Daoy (cell line): Measurements from ENCODE around the gene MCEE. TPM values are rescaled to one million over a fixed set of nuclear protein-coding genes. Genes with fewer than 3 reads are reported as not detected.
"Not testable (repeated sequence)": the region's sequence is repeated elsewhere in the genome, so short reads cannot be mapped to it uniquely, and the experiment has no call there.

Experiments
- DNase-seq: peaks from one replicate; pipeline ENCODE4 v3.0.0-alpha.2; 2015; ENCODE audit warnings: low read depth
- total RNA-seq: library from RNA; depleted of rRNA; stranded (reverse); fragments of >200 nt; shearing (Covaris generic); gene quantifications from 2 replicates; pipeline ENCODE4 v1.2.3, GENCODE V29; 2014; rRNA removed

MCEE gene
- 3.7 and 12.4 TPM in 2 replicates for total RNA-seq

GRCh38 chr2:71130152-71130904 is at the start of gene MCEE, which contains the start of gene MPHOSPH10:
TSS of gene MCEE (minus strand) at chr2:71130229. CDS start at chr2:71130219, 10 bp downstream.
TSS of gene MPHOSPH10 (plus strand) at chr2:71130634. CDS start at chr2:71130666, 32 bp downstream.
- peak; percentile 94 for DNase-seq

DNA sequence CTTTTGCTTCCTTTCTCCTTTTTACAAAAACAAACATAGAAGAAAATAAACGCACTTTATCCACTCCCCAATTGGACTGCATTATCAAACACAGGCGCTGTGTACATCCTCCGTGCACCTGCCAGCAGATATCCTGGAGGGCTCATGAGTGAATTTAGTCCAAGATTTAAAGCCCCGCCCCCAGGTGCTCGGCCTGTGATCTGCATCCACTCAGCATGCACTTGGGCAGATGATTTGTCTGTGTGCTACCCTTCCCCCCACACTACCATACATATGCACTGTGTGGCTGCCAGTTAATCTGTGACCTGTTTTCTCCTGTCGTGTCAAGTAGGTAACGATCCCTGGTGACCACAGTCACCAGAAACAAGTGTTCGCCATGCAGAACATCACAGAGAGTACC is 48.8 kb upstream of the MCEE start:
- not testable (repeated sequence) for DNase-seq

- no peak for DNase-seq
Observed at GRCh38 chr2:71174207-71174606, 44.2 kb upstream of the MCEE start.

DNA sequence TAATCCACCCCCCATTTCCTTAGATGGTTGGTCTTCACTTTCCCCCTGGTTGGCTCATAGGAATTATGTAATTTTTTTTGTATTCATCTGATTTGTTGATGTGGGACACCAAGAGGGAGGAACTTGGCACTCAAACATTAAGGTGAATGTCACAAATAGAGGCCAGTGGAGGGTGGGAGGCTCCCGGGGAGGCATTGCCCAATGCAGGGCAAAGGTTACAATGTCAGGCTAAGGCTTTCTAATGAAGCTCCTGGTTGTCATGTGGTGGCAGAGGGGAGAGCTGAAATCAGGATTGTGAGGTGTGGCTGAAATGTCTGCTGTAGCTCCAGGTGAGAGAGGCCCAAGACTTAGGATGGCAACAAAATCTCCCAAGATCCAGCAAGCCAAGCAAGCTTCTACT is 43.1 kb upstream of the MCEE start:
- DNase-seq, result no peak

- peak; percentile 13 for DNase-seq
Observed at GRCh38 chr2:71166812-71167211, 36.8 kb upstream of the MCEE start.

GRCh38 chr2:71157124-71157793 is 27.2 kb upstream of the MCEE start:
- peak; percentile 43 for DNase-seq

GRCh38 chr2:71156573-71156972 is 26.5 kb upstream of the MCEE start:
- DNase-seq, result peak; percentile 21

DNA sequence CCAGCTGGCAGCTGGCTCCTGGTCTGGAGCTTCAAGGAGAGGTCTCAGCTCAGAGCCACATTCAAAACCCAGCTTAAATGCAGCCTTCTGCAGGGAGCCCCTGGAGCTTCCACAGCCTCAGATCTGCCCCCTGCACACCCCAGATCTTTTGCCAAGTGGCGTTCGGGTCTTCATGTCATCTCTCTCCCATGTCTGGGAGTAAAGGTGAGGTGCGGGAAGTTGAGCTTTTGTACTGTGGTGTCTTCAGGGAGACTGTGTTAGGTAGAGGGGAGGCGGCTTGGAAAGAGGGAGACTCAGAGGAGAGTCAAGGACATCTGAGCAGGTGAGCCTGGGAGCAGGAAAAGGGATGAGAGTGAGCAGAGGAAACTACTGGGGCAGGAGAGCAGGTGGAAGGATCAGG is 25.8 kb upstream of the MCEE start:
- DNase-seq, result no peak

- DNase-seq, result peak; percentile 41
Observed at GRCh38 chr2:71154798-71155197, 24.8 kb upstream of the MCEE start.

GRCh38 chr2:71154279-71154678 is 24.2 kb upstream of the MCEE start:
- no peak for DNase-seq

- no peak for DNase-seq
Observed at GRCh38 chr2:71153585-71154224, 23.7 kb upstream of the MCEE start.

DNA sequence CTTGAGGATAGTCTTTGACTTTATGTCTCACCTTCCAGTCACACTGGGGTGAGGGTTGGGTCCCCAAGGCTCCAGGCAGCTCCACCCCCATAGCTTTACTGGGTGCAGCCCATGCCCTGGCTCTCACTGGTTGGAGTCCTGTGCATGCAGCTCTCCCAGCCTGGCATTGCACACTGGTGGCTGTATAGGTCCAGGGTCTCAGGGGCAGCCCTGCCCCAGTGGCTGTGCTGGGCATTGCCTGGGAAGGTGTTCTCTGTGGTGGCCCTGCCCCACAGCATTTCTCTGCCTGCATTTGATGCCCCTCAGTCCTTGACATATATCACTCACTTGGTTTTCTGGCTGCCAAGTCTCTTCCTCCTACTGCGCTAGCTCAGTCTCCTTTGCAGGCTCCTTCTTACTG is 21.6 kb upstream of the MCEE start:
- no peak for DNase-seq

- DNase-seq, result no peak
Observed at GRCh38 chr2:71150082-71150816, 20.2 kb upstream of the MCEE start.

- DNase-seq, result no peak
Observed at GRCh38 chr2:71148506-71149063, 18.6 kb upstream of the MCEE start.

GRCh38 chr2:71143782-71144181 is 13.8 kb upstream of the MCEE start:
- no peak for DNase-seq

GRCh38 chr2:71136174-71136573 is 6.1 kb upstream of the MCEE start:
- no peak for DNase-seq

DNA sequence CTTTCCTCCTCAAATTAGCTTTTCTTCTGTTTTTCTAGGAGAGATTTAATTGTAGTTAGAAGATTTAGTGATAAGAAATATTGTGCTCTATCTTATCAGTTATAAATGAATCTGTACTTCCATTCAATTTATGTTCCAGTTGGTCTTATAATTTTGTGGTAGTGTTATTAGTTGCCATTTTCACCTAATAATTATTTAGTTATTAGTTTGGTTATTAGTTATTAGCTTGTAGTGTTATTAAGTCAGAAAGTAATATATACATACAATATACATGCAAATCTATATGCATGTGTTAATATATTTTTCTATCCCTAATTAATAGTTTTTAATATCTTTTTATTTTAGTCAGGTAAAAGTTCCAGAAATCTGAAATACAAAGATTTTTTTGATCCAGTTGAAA is 3.6 kb upstream of the MCEE start:
- DNase-seq, result no peak

DNA sequence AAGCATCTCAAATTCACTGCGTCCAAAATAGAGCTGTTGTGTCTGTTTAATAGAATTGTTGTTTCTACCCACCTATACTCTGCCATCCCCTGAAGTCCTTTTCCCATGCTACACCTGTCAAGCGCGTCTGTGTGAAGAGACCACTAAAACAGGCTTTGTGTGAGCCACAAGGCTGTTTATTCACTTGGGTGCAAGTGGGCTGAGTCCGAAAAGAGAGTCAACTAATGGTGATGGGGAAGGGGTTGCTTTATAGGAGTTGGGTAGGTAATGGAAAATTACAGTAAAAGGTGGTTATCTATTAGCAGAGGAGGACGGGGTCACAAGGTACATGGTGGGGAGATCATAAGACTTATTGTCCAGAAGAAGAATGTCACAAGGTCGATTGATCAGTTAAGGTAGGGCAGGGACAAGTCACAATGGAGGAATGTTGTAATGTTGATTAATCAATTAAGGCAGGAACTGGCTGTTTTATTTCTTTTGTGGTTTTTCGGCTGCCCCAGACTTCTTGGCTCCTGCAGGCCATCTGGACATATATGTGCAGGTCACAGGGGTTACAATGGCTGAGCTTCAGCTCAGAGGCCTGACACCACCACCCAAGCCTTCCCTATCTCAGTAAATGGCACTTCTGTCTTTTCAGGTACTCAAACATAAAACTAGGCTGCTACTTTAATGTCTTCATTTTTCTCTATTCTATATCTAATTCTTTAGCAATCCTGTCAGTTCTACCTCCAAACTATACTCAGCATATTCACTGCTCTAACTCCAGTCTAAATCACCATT is 1.5 kb upstream of the MCEE start:
- not testable (repeated sequence) for DNase-seq

GRCh38 chr2:71130905-71131244 is 846 bp upstream of the MCEE start:
- DNase-seq, result no peak

GRCh38 chr2:71129902-71130151 is 202 bp downstream of the MCEE start:
- no peak for DNase-seq
